ENCODE results near the gene PIP5K1C.
A peak's percentile ranks its signal among the peaks of the same experiment; 100 is the strongest.

Gene PIP5K1C

DNA sequence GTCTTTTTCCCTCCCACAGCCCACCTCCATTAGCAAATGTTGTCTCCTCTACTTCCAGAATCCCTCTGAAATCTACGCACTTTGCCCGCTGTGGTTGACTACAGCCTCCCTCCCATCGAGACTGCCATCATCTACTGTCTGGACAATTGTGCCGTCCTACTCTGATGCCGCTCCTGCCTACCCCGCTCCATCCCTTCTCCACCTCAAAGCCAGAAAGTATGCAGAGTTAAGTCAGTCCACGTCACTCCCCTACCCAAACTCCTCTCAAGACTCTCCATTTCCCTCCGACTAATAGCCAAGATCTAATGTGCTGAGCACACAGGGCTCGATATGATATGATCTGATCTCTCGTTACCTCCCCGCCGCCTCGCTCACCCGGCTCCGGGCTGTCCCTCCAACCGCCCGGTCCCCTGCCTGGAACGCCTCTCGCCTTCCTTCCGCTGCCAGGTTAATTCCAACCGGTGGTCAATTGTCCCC is 74.2 kb downstream of the PIP5K1C start:
- peak; percentile 24 for DNase-seq (ENCODE audit: low read depth)

DNA sequence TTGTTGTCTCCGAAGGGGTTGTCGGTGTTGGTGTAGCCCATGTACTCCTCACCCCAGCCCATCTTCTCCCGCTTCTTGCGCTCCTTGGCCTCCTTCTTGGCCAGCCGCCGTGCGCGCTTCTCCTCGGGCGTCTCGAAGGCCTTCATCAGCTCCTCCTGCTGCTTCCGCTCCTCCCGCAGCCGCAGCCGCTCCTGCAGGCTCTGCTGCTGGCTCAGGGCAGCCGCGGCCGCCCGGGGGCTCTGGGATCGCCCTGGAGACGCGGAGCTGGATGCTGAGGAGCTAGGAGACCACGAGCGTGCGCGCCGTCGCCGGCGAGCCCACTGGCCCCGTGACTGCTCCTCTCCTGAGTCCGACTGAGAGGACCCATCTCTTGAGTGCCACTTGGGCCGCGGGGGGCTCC is 76.6 kb downstream of the PIP5K1C start:
- DNase-seq (ENCODE audit: low read depth) = no peak

- DNase-seq (ENCODE audit: low read depth) = no peak
Observed at GRCh38 chr19:3622224-3622623, 78.0 kb downstream of the PIP5K1C start.

DNA sequence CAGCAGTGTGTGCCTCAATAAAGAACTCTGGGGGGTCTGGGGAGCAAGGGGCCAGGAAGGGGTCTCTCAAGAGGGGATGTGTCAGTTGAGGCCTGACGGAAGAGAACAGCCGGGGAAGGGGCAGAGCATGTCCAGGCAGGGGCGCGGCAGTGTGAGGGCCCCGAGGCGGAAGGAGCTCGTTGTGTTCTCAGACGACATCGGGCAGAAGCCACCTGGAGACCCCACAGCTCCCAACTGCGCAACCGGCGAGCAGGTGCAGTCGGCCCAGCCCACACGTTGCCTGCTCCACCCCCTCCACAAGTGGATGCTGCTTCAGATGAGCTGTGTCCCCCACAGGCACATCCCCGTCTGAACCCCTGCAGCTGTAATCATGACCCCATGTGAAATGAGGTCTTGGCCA is 78.6 kb downstream of the PIP5K1C start:
- no peak for DNase-seq (ENCODE audit: low read depth)

- no peak for DNase-seq (ENCODE audit: low read depth)
Observed at GRCh38 chr19:3620817-3621547, 79.3 kb downstream of the PIP5K1C start.

DNA sequence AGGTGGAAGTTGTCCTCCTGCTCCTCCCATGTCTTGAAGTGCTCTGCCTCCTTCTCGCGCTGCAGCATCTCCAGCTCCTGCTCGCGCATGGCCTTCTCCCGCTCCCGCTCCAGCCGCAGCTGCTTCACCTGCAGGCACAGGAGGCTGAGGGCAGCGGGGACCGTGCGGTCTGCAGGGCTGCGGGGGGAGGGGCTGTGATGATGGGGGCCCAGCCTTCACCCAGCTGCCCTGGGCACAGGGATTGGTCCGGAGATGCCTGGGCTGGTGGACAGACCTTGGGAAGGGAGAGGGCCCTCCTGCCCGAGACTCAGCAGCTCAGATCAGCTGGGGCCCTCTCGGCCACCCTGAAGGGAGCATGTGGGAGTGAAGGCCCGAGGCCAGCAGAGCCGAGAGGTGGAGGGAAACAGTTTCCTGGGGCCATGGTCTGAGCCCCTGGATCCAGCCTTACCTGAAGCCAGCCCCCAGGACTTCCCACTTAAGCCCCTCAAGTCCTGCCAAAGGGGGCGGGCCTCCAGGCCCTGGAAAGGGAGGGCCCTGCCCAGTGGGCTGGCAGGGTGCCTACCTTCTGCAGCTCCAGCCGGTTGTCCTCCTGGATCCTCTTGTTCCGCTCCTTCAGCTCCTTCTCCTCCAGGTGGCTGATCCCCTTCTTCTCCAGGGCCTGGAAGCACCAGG is 80.0 kb downstream of the PIP5K1C start:
- no peak for DNase-seq (ENCODE audit: low read depth)

GRCh38 chr19:3619631-3620012 is 80.6 kb downstream of the PIP5K1C start:
- DNase-seq (ENCODE audit: low read depth) = no peak

DNA sequence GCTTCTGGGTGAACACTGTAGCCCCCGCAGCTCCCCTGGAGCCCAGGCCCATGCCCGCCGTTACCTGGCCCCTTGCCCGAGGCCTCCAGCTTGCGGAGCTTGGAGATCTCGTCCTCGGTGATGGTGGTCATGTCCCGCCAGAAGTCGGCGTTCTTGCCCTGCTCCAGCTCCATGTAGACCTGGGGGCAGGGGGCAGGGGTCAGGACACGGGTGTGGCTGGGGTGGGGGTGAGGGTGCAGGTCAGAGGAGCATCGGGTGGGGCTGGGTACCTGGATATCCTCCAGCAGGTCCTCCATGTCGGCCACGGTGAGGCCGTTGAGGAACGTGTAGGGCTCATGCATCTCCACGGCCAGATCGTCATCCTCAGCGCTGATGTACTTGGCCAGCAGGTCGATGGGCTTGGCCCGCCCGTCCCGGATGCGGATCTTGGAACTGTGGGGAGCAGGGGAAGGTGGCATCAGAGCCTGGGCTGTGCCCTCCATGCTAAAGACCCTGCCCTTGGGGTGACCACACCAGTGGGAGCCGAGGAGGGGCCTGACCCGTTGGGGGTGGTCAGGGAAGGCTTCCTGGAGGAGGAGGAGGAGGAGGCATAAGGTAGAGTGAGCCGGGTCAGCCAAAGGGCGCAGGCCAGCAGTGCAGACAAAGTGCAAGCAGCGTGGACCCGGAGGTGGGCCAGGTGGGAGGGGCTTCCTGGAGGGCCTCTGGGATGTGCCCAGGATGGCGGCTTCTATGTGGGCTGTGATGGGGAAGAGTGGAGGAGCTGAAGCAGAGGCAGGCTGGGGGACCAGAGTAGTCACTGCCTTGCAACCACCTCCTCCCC is 81.2 kb downstream of the PIP5K1C start:
- DNase-seq (ENCODE audit: low read depth) = no peak

- DNase-seq (ENCODE audit: low read depth) = peak; percentile 58
Observed at GRCh38 chr19:3618144-3618810, 82.0 kb downstream of the PIP5K1C start.

DNA sequence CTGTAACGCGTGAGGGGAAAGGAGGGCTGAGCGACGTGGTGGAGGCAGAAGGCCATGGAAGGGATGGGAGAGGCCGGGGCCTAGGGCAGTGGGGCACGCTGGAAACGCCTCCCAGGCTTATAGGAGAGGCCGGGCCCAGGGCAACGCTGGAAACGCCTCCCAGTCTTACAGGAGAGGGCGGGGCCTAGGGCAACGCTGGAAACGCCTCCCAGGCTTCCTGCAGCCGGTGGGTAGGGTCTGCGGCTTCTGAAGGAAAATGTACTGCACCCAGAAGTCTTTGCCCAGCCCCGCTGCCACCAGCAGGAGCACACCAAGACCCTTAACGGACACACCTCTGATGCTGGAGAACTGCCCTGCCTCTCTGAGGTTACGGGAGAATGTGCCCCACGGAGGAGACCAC is 82.8 kb downstream of the PIP5K1C start:
- no peak for DNase-seq (ENCODE audit: low read depth)

DNA sequence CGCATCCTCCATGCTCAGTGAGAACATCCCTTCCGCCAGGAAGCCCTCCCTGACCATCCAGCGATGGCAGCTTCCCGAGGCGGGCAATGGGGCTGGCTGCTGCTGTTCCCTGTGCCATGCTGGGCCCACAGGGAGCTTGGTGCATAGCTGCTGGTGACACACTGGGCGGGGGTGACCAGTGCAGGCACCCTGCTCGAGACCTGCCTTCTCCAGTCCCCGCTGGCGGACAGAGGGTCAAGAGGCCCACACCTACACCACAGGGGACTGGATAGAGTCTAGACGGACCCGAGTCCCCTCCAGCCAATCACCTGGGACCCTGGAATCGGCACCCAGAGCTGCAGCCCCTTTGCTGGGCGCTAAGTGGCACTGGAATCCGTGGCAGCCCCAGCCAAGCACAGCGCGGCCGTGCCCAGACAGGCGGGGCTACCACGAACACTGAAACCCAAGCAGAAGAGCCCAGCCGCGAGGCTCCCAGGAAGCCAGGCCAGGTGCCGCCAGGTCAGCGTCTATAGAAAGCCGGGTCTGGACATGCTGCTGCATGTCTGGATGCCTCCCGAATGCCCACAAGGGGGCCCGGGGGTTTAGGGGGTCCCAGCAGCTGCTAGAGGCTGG is 84.6 kb downstream of the PIP5K1C start:
- no peak for DNase-seq (ENCODE audit: low read depth)

- DNase-seq (ENCODE audit: low read depth) = no peak
Observed at GRCh38 chr19:3614858-3615505, 85.3 kb downstream of the PIP5K1C start.

DNA sequence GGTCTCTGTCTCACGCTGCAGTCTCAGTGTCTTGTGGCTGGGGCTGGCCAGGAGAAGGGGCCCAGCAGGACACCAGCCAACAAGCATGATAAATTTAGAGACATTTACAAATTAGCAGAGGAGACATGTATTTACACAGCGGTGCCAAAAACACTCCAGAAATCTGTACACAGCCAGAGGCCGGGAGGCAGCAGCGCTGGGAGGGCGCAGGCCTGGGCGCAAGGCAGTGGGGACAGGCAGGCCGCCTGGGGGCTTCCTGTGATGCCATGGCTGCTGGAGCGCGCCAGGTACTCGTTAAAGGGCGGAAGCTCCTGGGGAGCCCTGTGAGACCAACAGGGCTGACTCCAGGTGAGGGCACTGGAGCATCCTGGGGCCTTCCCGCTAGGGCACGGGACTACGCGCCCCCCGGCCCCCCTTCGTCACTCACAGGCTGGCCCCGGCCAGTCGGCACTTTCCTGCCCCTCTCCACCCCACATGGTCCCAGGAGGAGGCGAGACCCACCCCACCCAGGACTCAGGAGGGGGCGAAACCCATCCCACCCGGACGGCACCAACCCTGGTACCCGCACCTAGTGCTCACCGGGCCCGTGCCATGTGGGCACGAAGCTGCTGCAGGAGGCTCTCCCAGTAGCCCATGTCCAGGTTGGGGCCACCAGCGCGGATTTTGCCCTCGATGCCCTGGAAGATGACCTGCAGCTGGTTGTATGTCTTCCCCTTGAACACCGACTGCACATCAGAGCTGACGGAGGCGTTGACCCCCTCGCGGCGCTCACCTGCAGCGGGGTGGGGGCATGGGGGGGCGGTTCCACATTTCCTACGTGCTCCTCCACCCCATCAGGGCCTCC is 86.2 kb downstream of the PIP5K1C start:
- no peak for DNase-seq (ENCODE audit: low read depth)

DNA sequence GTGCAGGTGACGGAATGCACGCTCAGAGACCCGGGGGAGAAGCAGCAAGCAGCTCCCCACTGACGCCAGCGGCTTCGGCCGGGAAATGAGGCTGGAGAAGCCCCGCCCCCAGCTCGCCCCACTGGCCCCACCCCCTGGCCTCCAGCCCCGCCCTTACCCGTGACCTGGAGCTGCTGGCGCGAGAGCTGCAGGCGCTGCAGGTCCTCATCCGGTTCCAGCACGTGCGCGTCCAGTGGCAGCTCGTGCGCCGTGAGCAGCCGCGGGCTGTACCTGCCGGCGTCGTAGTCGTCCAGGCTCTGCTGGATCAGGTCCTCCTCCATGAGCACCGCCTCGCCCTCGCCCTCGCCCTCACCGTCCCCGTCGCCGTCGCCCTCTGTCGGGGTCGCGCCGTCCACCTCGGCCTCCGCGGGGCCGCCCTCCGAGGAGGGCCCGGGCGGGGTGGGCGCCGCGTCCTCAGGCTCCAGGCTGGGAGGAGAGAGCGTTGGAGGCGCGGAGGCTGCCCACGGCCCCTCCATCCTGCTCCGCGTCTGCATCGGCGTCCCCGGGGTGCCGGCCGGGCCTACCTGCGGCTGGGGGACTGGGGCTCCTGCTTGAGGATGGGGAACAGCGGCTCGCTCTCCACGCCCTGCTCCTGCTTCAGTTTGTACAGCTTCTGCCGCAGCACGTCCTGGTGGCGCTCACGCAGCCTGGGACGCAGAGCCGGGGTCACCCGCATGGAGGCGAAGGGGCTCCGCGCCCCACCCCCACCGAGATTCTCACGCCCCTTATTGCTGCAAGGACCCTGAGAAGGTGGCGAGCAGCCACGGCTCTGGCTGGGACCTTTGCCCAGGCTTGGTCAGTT is 87.1 kb downstream of the PIP5K1C start:
- no peak for DNase-seq (ENCODE audit: low read depth)

- DNase-seq (ENCODE audit: low read depth) = no peak
Observed at GRCh38 chr19:3612330-3612729, 87.9 kb downstream of the PIP5K1C start.

- no peak for DNase-seq (ENCODE audit: low read depth)
Observed at GRCh38 chr19:3611841-3612240, 88.4 kb downstream of the PIP5K1C start.

- no peak for DNase-seq (ENCODE audit: low read depth)
Observed at GRCh38 chr19:3610745-3611717, 89.2 kb downstream of the PIP5K1C start.
